ENCODE measurements around the gene PHF10.

- TF ChIP-seq CTCF (IDR thresholded peaks at IDR 0.05), result no peak
- no peak for TF ChIP-seq POLR2AphosphoS5 (IDR thresholded peaks at IDR 0.05)
- TF ChIP-seq POLR2A (IDR thresholded peaks at IDR 0.05), result no peak
Observed at GRCh38 chr6:169669889-169670288, 54.4 kb downstream of the PHF10 start.

Measured in breast epithelium (tissue), 3 donors.